ENCODE data around the gene MICOS13.
"Not testable (repeated sequence)": the region's sequence is repeated elsewhere in the genome, so short reads cannot be mapped to it uniquely, and the experiment has no call there.

The MICOS13 gene

GRCh38 chr19:5700455-5701092 lies 20.3 kb upstream of the MICOS13 start:
- DNase-seq (ENCODE audit: low spot score) = no peak

GRCh38 chr19:5698635-5699422 lies 18.5 kb upstream of the MICOS13 start:
- DNase-seq (ENCODE audit: low spot score) = no peak

GRCh38 chr19:5697890-5698634 lies 17.7 kb upstream of the MICOS13 start:
- DNase-seq (ENCODE audit: low spot score) = no peak

DNA sequence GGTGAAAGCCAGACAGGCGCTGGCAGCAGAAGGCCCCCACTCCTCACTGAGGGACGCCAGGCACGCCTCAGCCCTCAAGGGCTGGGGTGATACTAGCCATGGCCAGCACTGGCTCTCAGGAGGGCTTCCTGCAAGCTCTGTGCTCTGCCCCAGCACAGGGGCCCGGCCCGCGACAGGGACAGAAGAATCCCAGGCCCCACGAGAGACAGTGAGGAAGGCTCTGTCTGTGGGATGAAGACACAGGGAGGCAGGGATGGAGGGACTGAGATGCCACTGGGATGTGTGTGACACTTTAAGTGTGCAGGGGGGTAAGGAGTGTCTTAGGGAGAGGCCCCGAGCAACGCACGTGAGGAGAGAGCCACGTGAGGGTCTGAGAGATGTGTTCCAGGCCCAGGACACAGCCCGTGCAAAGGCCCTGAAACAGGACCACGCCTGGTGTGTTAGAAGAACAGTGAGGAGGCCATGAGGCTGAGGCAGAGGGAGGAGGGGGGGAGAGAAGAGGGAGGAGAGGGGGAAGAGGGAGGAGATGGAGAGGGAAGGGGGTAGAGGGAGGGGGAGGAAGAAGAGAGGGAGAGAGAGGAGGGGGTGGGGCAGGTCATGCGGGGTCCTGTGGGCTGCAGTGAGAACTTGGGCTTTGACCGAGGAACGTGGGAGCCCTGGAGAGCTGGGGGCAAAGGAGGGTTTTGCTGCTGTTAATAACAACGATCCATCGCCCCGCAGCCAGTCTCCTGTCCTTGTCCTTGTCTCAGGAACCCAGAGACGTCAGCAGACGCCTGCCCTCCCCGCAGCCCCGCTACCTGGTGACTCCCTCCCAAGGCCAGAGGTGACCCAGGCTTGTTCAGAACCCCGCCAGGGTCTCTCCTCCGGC lies 16.9 kb upstream of the MICOS13 start:
- no peak for DNase-seq (ENCODE audit: low spot score)

DNA sequence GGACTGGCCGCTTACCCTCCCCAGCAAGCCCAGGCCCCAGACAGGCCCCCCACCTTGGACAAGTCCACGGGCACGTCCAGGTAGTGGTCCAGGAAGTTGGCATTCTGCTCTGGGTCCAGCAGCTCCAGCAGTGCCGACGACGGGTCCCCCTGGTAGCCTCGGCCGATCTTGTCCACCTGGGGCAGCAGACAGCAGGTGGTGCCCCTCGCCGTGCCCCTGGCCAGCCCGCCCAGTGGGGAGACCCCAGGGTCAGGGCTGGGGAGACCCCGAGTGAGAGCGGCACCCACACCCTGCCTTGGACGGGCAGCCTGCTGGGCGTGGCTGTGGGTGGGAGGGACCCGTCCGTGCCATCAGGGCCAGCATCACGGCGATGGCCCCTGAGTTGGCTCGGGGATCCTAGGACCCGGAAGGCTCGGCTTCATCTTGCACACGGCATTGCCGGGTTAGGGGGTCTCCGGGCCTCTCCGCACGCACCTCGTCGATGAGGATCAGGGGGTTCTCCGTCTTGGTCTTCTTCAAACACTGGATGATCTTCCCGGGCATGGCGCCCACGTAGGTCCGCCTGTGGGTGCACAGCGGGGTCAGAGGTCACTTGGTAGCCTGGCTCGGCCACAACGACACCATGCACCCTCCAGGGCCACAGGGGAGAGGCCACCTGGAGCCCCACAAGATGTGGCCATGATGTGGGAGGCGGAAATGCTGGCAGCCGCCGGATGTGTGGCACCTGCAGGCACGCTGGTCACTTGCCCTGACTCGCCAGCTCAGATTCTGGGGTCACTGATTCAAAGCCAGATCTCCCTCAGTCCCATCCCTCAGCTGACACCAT lies 16.1 kb upstream of the MICOS13 start:
- no peak for DNase-seq (ENCODE audit: low spot score)

DNA sequence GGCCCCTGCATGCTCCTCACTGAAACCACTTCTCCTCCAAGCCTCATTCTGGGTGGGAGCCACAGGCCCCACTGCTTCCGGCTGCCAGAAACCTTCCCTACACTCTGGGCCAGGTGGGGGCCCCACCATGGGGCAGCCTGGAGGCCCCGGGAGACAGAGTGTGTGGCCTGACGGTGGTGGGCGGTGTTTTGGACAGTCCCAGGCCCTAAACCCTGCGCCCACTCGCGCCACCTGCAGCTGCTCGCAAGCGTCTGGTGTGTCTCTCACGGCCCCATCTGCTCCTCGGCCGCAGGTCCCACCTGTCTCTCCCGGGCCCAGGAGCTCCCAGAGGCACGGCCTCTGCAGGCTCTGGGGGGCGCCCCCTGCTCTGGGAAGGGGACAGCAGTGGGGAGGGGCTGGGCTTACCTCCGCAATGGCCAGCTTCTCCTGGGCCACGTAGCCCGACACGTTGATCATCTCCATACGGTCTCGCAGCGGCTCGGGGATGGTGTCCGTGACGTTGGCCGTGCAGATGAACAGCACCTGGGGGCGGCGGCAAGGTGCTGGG lies 15.4 kb upstream of the MICOS13 start:
- no peak for DNase-seq (ENCODE audit: low spot score)

GRCh38 chr19:5694956-5695648 lies 14.8 kb upstream of the MICOS13 start:
- DNase-seq (ENCODE audit: low spot score) = no peak

- no peak for DNase-seq (ENCODE audit: low spot score)
Measured at GRCh38 chr19:5694167-5694955, 14.0 kb upstream of the MICOS13 start.

- DNase-seq (ENCODE audit: low spot score) = no peak
Measured at GRCh38 chr19:5693195-5694166, 13.2 kb upstream of the MICOS13 start.

- DNase-seq (ENCODE audit: low spot score) = no peak
Measured at GRCh38 chr19:5692723-5693194, 12.4 kb upstream of the MICOS13 start.

- no peak for DNase-seq (ENCODE audit: low spot score)
Measured at GRCh38 chr19:5691822-5692722, 11.8 kb upstream of the MICOS13 start.

DNA sequence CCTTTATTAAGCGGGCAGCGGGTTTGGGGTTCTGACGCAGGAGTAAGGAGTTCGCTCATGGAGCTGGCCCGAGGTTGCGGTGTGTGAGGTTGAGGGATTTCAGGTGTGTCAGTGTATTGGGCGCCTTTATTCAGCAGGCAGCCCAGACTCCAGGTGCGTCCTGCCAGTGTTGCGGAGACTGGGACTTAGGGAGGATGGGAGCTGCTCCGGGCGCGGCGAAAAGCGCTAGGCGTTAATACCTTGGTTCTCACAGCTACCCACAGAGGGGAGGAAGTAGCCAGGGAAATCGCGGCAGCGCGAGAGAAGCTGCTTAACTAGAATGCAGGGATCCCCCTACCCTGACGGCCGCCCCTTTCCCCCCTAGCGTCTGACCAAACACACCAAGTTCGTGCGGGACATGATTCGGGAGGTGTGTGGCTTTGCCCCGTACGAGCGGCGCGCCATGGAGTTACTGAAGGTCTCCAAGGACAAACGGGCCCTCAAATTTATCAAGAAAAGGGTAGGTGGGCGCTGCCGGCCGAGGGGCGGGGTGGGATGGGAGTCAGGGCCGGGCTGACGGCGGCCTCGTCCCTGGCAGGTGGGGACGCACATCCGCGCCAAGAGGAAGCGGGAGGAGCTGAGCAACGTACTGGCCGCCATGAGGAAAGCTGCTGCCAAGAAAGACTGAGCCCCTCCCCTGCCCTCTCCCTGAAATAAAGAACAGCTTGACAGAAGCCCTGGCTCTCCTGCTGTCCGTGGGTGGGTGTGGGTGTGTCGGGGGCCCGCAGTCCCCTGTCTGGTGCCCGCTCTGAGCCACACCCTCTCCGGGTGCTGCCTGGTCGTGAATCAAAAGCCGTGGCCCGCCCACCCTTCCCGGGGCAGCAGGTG lies 10.9 kb upstream of the MICOS13 start:
- peak; percentile 25 for DNase-seq (ENCODE audit: low spot score)

DNA sequence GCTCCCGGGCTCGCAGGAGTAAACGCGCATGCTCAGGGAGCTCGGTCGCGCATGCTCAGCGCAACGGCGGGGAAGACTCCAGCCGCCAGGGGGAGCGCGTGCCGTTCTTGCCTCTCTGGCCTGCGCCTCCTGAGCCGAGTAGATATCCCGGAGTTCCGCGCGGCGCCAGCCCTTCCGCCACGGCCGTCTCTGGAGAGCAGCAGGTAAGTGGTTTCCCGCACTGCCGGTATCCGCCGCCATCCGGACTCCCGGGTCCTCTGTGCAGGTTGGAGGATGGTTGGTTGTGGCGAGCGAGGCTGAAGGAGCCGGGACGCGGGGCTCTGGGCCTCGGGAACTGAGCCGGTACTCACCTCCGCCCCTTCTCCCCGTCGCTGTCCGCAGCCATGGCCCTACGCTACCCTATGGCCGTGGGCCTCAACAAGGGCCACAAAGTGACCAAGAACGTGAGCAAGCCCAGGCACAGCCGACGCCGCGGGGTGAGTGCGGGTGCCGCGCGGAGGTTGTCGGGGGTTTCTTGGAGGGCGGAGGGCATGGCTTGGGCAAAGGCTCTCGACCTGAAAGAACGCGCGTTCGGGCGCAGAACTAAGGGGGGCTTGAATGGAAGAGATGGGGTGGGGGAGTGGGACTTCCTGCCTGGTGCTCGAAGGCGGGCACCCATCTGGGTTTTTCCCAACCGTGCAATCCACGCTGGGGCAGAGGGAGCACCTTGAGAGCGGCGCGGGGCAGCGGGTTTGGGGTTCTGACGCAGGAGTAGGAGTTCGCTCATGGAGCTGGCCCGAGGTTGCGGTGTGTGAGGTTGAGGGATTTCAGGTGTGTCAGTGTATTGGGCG lies 10.0 kb upstream of the MICOS13 start, which contains the start of gene RPL36:
Gene RPL36 (plus strand): TSS at position 171 of the 830 bp plus-strand sequence. CDS start 213 bp downstream, at position 384.
- peak; percentile 98 for DNase-seq (ENCODE audit: low spot score)

- not testable (repeated sequence) for DNase-seq (ENCODE audit: low spot score)
Measured at GRCh38 chr19:5688262-5688881, 8.1 kb upstream of the MICOS13 start.

Measured in CD4-positive, alpha-beta T cell treated with Interleukin-2 at 100 ng/mL for 4 hours (primary cell).